ENCODE data around the gene STAP2. TPM values are rescaled to one million over a fixed set of nuclear protein-coding genes. Genes with fewer than 3 reads are reported as not detected.

The STAP2 gene
- total and polyA plus RNA-seq, 9 of the 15 experiments (the other 6 are each of a cell fraction or from before 2014, with no cell fraction given), result 1.2 to 9.8 (median 4.5) TPM

- TF ChIP-seq, protein P1, sequence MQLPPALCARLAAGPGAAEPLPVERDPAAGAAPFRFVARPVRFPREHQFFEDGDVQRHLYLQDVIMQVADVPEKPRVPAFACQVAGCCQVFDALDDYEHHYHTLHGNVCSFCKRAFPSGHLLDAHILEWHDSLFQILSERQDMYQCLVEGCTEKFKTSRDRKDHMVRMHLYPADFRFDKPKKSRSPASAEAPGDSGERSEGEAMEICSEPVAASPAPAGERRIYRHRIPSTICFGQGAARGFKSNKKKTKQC (CRISPR knock-in tag; IDR thresholded peaks at IDR 0.05), result peak; percentile 52; the same call in 1 of the 2 replicates
- TF ChIP-seq VEZF1 (CRISPR knock-in tag; IDR thresholded peaks at IDR 0.05) (peak; percentile 66; the same call in 1 of the 2 replicates), NR2C2 (CRISPR knock-in tag; IDR thresholded peaks at IDR 0.05) (peak; percentile 65; the same call in 1 of the 2 replicates), NR2C2 (tag; IDR thresholded peaks at IDR 0.05) (no peak), NFE2 (IDR thresholded peaks at IDR 0.05; ENCODE audit: low read depth) (no peak), MBD2 (IDR thresholded peaks at IDR 0.05; ENCODE audit: borderline replicate concordance, low read depth) (peak; percentile 100), TBP (optimal IDR thresholded peaks at IDR 0.05; ENCODE audit: low read depth, low read length) (peak; percentile 65), MYC (IDR thresholded peaks at IDR 0.05; ENCODE audit: low read depth, low read length) (peak; percentile 98), MYC (CRISPR knock-in tag; IDR thresholded peaks at IDR 0.05; ENCODE audit: borderline replicate concordance, low read depth) (peak; percentile 92; the same call in 1 of the 2 replicates), NFIC (IDR thresholded peaks at IDR 0.05) (0 out of 2 replicates have a peak, but pooled peaks have one; percentile 33), HMBOX1 (IDR thresholded peaks at IDR 0.05) (no peak), CSDE1 (IDR thresholded peaks at IDR 0.05) (no peak), HDAC2 (IDR thresholded peaks at IDR 0.05) (peak; percentile 56; the same call in 1 of the 2 replicates), MAX (CRISPR knock-in tag; IDR thresholded peaks at IDR 0.05) (peak; percentile 85), MXI1 (IDR thresholded peaks at IDR 0.05; ENCODE audit: low read depth, low read length) (peak; percentile 73), E2F3 (CRISPR knock-in tag; IDR thresholded peaks at IDR 0.05) (0 out of 2 replicates have a peak, but pooled peaks have one; percentile 20), NCOA1 (IDR thresholded peaks at IDR 0.05; ENCODE audit: low read depth) (peak; percentile 77; the same call in 1 of the 2 replicates), FIP1L1 (IDR thresholded peaks at IDR 0.05; ENCODE audit: low read depth, low read length, poor library complexity, severe bottlenecking) (no peak), TOE1 (IDR thresholded peaks at IDR 0.05; ENCODE audit: borderline replicate concordance) (peak; percentile 61; the same call in 1 of the 2 replicates), TOE1 (CRISPR knock-in tag; IDR thresholded peaks at IDR 0.05; ENCODE audit: borderline replicate concordance, low read depth) (no peak), ZSCAN29 (IDR thresholded peaks at IDR 0.05) (no peak), PURB (CRISPR knock-in tag; IDR thresholded peaks at IDR 0.05; ENCODE audit: low read depth) (no peak), SMAD2 (IDR thresholded peaks at IDR 0.05; ENCODE audit: low read depth, low read length) (no peak), ZBED1 (IDR thresholded peaks at IDR 0.05) (no peak)
- TF ChIP-seq, protein P2, sequence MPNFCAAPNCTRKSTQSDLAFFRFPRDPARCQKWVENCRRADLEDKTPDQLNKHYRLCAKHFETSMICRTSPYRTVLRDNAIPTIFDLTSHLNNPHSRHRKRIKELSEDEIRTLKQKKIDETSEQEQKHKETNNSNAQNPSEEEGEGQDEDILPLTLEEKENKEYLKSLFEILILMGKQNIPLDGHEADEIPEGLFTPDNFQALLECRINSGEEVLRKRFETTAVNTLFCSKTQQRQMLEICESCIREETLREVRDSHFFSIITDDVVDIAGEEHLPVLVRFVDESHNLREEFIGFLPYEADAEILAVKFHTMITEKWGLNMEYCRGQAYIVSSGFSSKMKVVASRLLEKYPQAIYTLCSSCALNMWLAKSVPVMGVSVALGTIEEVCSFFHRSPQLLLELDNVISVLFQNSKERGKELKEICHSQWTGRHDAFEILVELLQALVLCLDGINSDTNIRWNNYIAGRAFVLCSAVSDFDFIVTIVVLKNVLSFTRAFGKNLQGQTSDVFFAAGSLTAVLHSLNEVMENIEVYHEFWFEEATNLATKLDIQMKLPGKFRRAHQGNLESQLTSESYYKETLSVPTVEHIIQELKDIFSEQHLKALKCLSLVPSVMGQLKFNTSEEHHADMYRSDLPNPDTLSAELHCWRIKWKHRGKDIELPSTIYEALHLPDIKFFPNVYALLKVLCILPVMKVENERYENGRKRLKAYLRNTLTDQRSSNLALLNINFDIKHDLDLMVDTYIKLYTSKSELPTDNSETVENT (CRISPR knock-in tag; IDR thresholded peaks at IDR 0.05), result 0 out of 2 replicates have a peak, but pooled peaks have one; percentile 56
These were observed 10.2 kb downstream of the STAP2 start (continued) for GRCh38 chr19:4328243-4328990.
